ENCODE results near the gene CFHR5. TPM values are rescaled to one million over a fixed set of nuclear protein-coding genes. Genes with fewer than 3 reads are reported as not detected.
A peak's percentile ranks its signal among the peaks of the same experiment; 100 is the strongest.
"Not testable (repeated sequence)": the region's sequence is repeated elsewhere in the genome, so short reads cannot be mapped to it uniquely, and the experiment has no call there.

CFHR5 gene
- polyA plus RNA-seq (2011; rRNA removed) (not detected in 2 replicates), polyA plus RNA-seq (2017; fragmentation: RNase III; extraction: RNeasy Plus Mini Kit Qiagen cat#74134 plus additional on column Dnase treatment) (not detected in 3 replicates), polyA minus RNA-seq (2011; rRNA and poly(A)+ RNA removed) (not detected in 2 replicates)
- not detected in 2 replicates for polyA plus RNA-seq (2012; cell fraction: cytosol; rRNA removed)
- polyA plus RNA-seq (2012; cell fraction: nucleus; rRNA removed), result not detected in 2 replicates

GRCh38 chr1:196977278-196977677 lies at the start of gene CFHR5:
Gene CFHR5 (plus strand): TSS chr1:196977556. CDS start chr1:196977665, 109 bp downstream.
- no peak within 1 kb of the TSS for H3K4me2 ChIP-seq
- ChIA-PET CTCF (interaction anchor here (0.5 kb wide), 1 partner anchor 319 kb away, joined by 3 read pairs; no protein-coding TSS in a partner anchor), POLR2A (no interaction called here)
- no peak for TF ChIP-seq E2F6 (IDR thresholded peaks at IDR 0.05; ENCODE audit: borderline replicate concordance, low read depth)
- no peak for TF ChIP-seq GATA3 (IDR thresholded peaks at IDR 0.05; ENCODE audit: borderline replicate concordance)
- TF ChIP-seq JUN (IDR thresholded peaks at IDR 0.05), result no peak
- no peak for TF ChIP-seq ELK1 (IDR thresholded peaks at IDR 0.05; ENCODE audit: low read depth, low read length)
- TF ChIP-seq RFX5 (IDR thresholded peaks at IDR 0.05), result no peak
- no peak for TF ChIP-seq RNF2 (IDR thresholded peaks at IDR 0.05; ENCODE audit: borderline replicate concordance, low read depth)
- 62% methylated on average over 5 of the region's 5 CpGs for WGBS (ENCODE audit: missing lambda C conversion rate)
- no peaks in the 10 kb centered on the region for H3K9me3 ChIP-seq
- no peaks in the 10 kb centered on the region for H3K4me1 ChIP-seq
- FAIRE-seq (no peak), DNase-seq (ENCODE audit: low read depth in 1 of 2, low spot score in 1 of 2) (no peak), ATAC-seq (no peak)
- no peak within 1 kb of the TSS for H3K4me3 ChIP-seq
- H3K27ac ChIP-seq, result no peak within 1 kb of the TSS

GRCh38 chr1:196932853-196933252 lies 44.5 kb upstream of the CFHR5 start:
- H3K4me2 ChIP-seq; H3K4me3 ChIP-seq; ATAC-seq; H3K4me1 ChIP-seq; DNase-seq (ENCODE audit: low read depth in 1 of 2, low spot score in 1 of 2); FAIRE-seq; H3K9me3 ChIP-seq; H3K27ac ChIP-seq; CTCF ChIA-PET; POLR2A ChIA-PET: not testable (repeated sequence)
- WGBS (ENCODE audit: missing lambda C conversion rate), result 57% methylated on average over 2 of the region's 2 CpGs

- no peaks in the 10 kb centered on the region for H3K9me3 ChIP-seq
- 78% methylated on average over 13 of the region's 32 CpGs for WGBS (ENCODE audit: missing lambda C conversion rate)
- no peak for DNase-seq (ENCODE audit: low read depth in 1 of 2, low spot score in 1 of 2)
- H3K4me1 ChIP-seq, result no peaks in the 10 kb centered on the region
- H3K4me2 ChIP-seq, result no peak overlapping the region
- no peak for TF ChIP-seq FOXS1 (CRISPR knock-in tag; IDR thresholded peaks at IDR 0.05)
- no peak overlapping the region for H3K4me3 ChIP-seq
- ChIA-PET CTCF (no interaction called here), POLR2A (no interaction called here)
- no peak for FAIRE-seq
- no peak overlapping the region for H3K27ac ChIP-seq
- no peak for ATAC-seq
These were observed 43.7 kb upstream of the CFHR5 start for GRCh38 chr1:196933531-196934189.

- 16% methylated on average over 3 of the region's 6 CpGs for WGBS (ENCODE audit: missing lambda C conversion rate)
- H3K4me1 ChIP-seq; FAIRE-seq; POLR2A ChIA-PET; CTCF ChIA-PET; H3K4me3 ChIP-seq; DNase-seq (ENCODE audit: low read depth in 1 of 2, low spot score in 1 of 2); H3K27ac ChIP-seq; H3K9me3 ChIP-seq; H3K4me2 ChIP-seq; ATAC-seq: not testable (repeated sequence)
These were observed 35.9 kb upstream of the CFHR5 start for GRCh38 chr1:196941474-196941873.

GRCh38 chr1:196943568-196943967 lies 33.8 kb upstream of the CFHR5 start, which contains the start of gene CFHR2:
Gene CFHR2 (plus strand): TSS chr1:196943738. CDS start chr1:196943881, 143 bp downstream.
- ATAC-seq; CTCF ChIA-PET; H3K4me1 ChIP-seq; H3K4me3 ChIP-seq; H3K9me3 ChIP-seq; POLR2A ChIA-PET; H3K27ac ChIP-seq; DNase-seq (ENCODE audit: low read depth in 1 of 2, low spot score in 1 of 2); H3K4me2 ChIP-seq: not testable (repeated sequence)
- WGBS (ENCODE audit: missing lambda C conversion rate), result no CpG with 5 or more reads among the region's 1 CpG
- peak; percentile 61 for FAIRE-seq

- DNase-seq (ENCODE audit: low read depth in 1 of 2, low spot score in 1 of 2) (no peak), ATAC-seq (no peak), FAIRE-seq (no peak)
- Histone ChIP-seq H3K27ac (no peak overlapping the region), H3K9me3 (no peaks in the 10 kb centered on the region; the same call in 2 of the 3 replicates), H3K4me3 (no peak overlapping the region), H3K4me2 (no peak overlapping the region), H3K4me1 (no peaks in the 10 kb centered on the region)
- WGBS (ENCODE audit: missing lambda C conversion rate), result 23% methylated on average over 2 of the region's 2 CpGs
- no peak for TF ChIP-seq RCOR1 (IDR thresholded peaks at IDR 0.05; ENCODE audit: low read depth, low read length)
- no peak for TF ChIP-seq FOXS1 (CRISPR knock-in tag; IDR thresholded peaks at IDR 0.05)
- no peak for TF ChIP-seq BCL3 (IDR thresholded peaks at IDR 0.05)
- TF ChIP-seq FOSB (CRISPR knock-in tag; IDR thresholded peaks at IDR 0.05), result no peak
- no peak for TF ChIP-seq MYC (IDR thresholded peaks at IDR 0.05; ENCODE audit: borderline replicate concordance, low read length)
- ChIA-PET POLR2A (no interaction called here), CTCF (interaction anchor here (0.6 kb wide), 1 partner anchor 119 kb away, joined by 3 read pairs; no protein-coding TSS in a partner anchor)
These were observed 25.5 kb upstream of the CFHR5 start for GRCh38 chr1:196951711-196952394.

All from A549 (cell line).